Mononuclear cell (primary cell): Measurements from ENCODE around the gene ST7. TPM values are rescaled to one million over a fixed set of nuclear protein-coding genes. Genes with fewer than 3 reads are reported as not detected.

Source experiments
- H3K27me3 ChIP-seq: 2 replicates; pipeline ENCODE4 v1.6.0; 2011; ENCODE audit warnings: low read length, control low read depth; ENCODE audit not compliant: insufficient read depth
- H3K4me1 ChIP-seq: 2 replicates; pipeline ENCODE4 v1.5.1; 2011; ENCODE audit warnings: mild to moderate bottlenecking, low read length, control low read depth; ENCODE audit not compliant: insufficient read depth
- H3K4me3 ChIP-seq: 2 replicates; pipeline ENCODE4 v1.5.1; 2011; ENCODE audit warnings: mild to moderate bottlenecking, low read length, moderate library complexity
- H3K9me3 ChIP-seq: 2 replicates; pipeline ENCODE4 v1.5.1; 2011; ENCODE audit warnings: low read depth, mild to moderate bottlenecking, control low read depth, low read length
- total RNA-seq: library from RNA; depleted of rRNA; stranded (reverse); fragments of >200 nt; gene quantifications from one replicate; pipeline ENCODE4 v1.2.3, GENCODE V29; 2012

Gene ST7
- total RNA-seq, 1 donor, result 9.3 TPM

- Histone ChIP-seq H3K4me1 (no peaks in the 10 kb centered on the region), H3K27me3 (no peaks in the 10 kb centered on the region), H3K4me3 (no peak overlapping the region), H3K9me3 (no peaks in the 10 kb centered on the region)
These were observed 294.5 kb downstream of the ST7 start for GRCh38 chr7:117247809-117248208.

GRCh38 chr7:117248829-117249228 is 295.5 kb downstream of the ST7 start:
- Histone ChIP-seq H3K4me1 (no peaks in the 10 kb centered on the region), H3K4me3 (no peak overlapping the region), H3K9me3 (no peaks in the 10 kb centered on the region), H3K27me3 (no peaks in the 10 kb centered on the region)

GRCh38 chr7:117249696-117250095 is 296.4 kb downstream of the ST7 start:
- no peaks in the 10 kb centered on the region for H3K9me3 ChIP-seq
- no peaks in the 10 kb centered on the region for H3K4me1 ChIP-seq
- H3K4me3 ChIP-seq, result no peak overlapping the region
- no peaks in the 10 kb centered on the region for H3K27me3 ChIP-seq

- Histone ChIP-seq H3K4me3 (no peak overlapping the region), H3K9me3 (no peaks in the 10 kb centered on the region)
These were observed 296.9 kb downstream of the ST7 start for GRCh38 chr7:117250245-117250644.

GRCh38 chr7:117250801-117251200 is 297.5 kb downstream of the ST7 start:
- Histone ChIP-seq H3K27me3 (no peaks in the 10 kb centered on the region), H3K9me3 (no peaks in the 10 kb centered on the region), H3K4me1 (no peaks in the 10 kb centered on the region), H3K4me3 (no peak overlapping the region)

More at GRCh38 chr7:117250245-117250644, 296.9 kb downstream of the ST7 start:
- Histone ChIP-seq H3K27me3 (no peaks in the 10 kb centered on the region), H3K4me1 (no peaks in the 10 kb centered on the region)

- Histone ChIP-seq H3K4me1 (no peaks in the 10 kb centered on the region), H3K27me3 (no peaks in the 10 kb centered on the region), H3K9me3 (no peaks in the 10 kb centered on the region), H3K4me3 (no peak overlapping the region)
These were observed 298.4 kb downstream of the ST7 start for GRCh38 chr7:117251687-117252086.

GRCh38 chr7:117259615-117260014 is 306.3 kb downstream of the ST7 start:
- Histone ChIP-seq H3K4me3 (no peak overlapping the region), H3K27me3 (no peaks in the 10 kb centered on the region), H3K4me1 (no peaks in the 10 kb centered on the region), H3K9me3 (no peaks in the 10 kb centered on the region)

GRCh38 chr7:117262546-117262945 is 309.2 kb downstream of the ST7 start:
- H3K4me1 ChIP-seq, result no peaks in the 10 kb centered on the region
- no peaks in the 10 kb centered on the region for H3K27me3 ChIP-seq
- H3K9me3 ChIP-seq, result no peaks in the 10 kb centered on the region
- no peak overlapping the region for H3K4me3 ChIP-seq

GRCh38 chr7:117264716-117265115 is 311.4 kb downstream of the ST7 start:
- Histone ChIP-seq H3K4me3 (no peak overlapping the region), H3K4me1 (no peaks in the 10 kb centered on the region), H3K27me3 (no peaks in the 10 kb centered on the region), H3K9me3 (no peaks in the 10 kb centered on the region)

- H3K9me3 ChIP-seq, result no peaks in the 10 kb centered on the region
- no peaks in the 10 kb centered on the region for H3K27me3 ChIP-seq
- no peak overlapping the region for H3K4me3 ChIP-seq
- no peaks in the 10 kb centered on the region for H3K4me1 ChIP-seq
These were observed 316.1 kb downstream of the ST7 start for GRCh38 chr7:117269417-117269816.

- no peak overlapping the region for H3K4me3 ChIP-seq
- no peaks in the 10 kb centered on the region for H3K9me3 ChIP-seq
- H3K27me3 ChIP-seq, result no peaks in the 10 kb centered on the region
- no peaks in the 10 kb centered on the region for H3K4me1 ChIP-seq
These were observed 316.6 kb downstream of the ST7 start for GRCh38 chr7:117269886-117270285.

- Histone ChIP-seq H3K9me3 (no peaks in the 10 kb centered on the region), H3K4me1 (no peaks in the 10 kb centered on the region), H3K4me3 (no peak overlapping the region), H3K27me3 (no peaks in the 10 kb centered on the region)
These were observed 317.1 kb downstream of the ST7 start for GRCh38 chr7:117270371-117270770.

GRCh38 chr7:117271566-117271965 is 318.3 kb downstream of the ST7 start:
- Histone ChIP-seq H3K4me3 (no peak overlapping the region), H3K9me3 (no peaks in the 10 kb centered on the region), H3K4me1 (no peaks in the 10 kb centered on the region), H3K27me3 (no peaks in the 10 kb centered on the region)

- no peak overlapping the region for H3K4me3 ChIP-seq
- H3K4me1 ChIP-seq, result no peaks in the 10 kb centered on the region
- H3K9me3 ChIP-seq, result no peaks in the 10 kb centered on the region
- H3K27me3 ChIP-seq, result no peaks in the 10 kb centered on the region
These were observed 318.9 kb downstream of the ST7 start for GRCh38 chr7:117272017-117272759.

GRCh38 chr7:117273325-117273724 is 320.0 kb downstream of the ST7 start:
- H3K4me3 ChIP-seq, result no peak overlapping the region
- no peaks in the 10 kb centered on the region for H3K27me3 ChIP-seq
- H3K9me3 ChIP-seq, result no peaks in the 10 kb centered on the region
- H3K4me1 ChIP-seq, result no peaks in the 10 kb centered on the region

GRCh38 chr7:117273814-117274225 is 320.5 kb downstream of the ST7 start:
- H3K4me3 ChIP-seq, result no peak overlapping the region
- no peaks in the 10 kb centered on the region for H3K4me1 ChIP-seq
- H3K9me3 ChIP-seq, result no peaks in the 10 kb centered on the region
- no peaks in the 10 kb centered on the region for H3K27me3 ChIP-seq
